ENCODE data around the gene BORCS6. TPM values are rescaled to one million over a fixed set of nuclear protein-coding genes. Genes with fewer than 3 reads are reported as not detected.

The BORCS6 gene
- total and polyA plus RNA-seq, 2 donors (not counting 1 experiment from before 2014, with no cell fraction given) = 9.7 to 20.2 TPM

DNA sequence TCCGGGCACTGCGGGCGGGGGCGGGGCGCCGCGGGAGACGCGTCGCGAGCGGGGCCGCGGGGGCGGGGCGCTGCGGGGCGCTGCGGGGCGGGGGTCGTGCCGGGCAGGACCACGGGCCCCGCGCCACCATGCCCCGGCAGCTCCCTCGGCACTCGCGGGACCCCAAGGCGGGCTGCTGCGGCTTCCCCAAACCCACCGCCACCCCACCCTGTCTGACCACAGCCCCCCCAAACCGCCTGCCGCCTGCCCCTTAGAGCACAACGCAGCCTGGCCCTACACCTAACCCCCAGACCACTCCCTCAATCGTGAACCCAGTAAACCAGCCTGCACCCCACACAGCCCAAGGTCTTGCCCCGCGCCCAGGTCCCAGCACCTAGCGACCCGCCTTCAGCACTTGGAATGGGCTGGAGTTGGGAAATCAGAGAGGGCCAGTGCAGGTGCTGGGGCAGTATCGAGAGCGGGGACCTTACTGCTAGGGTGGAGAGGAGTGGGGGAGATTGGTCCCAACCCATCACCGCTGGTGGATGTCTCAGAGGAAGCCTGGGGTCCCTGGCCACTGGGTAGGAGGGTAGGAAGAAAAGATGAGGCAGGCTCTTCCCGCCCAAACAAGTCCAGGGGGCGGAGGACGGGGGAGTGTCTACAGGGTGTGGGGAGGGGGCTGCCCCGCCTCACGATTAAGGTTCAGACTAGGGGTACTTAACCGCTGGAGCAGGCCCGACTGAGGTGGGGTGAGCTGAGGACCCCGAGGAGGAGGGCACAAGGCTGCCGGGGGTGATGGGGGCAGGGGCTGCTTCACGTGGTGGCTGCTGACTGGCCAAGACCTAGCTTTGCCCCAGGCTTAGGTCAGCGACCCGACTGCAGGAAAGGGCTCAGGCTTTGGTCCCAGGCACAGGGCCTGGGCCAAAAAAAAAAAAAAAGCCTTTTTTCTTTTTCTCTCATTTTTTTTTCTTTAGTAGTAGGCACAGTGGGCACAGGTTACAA lies 26.7 kb downstream of the BORCS6 start:
- POLR2A ChIA-PET = interaction anchor here (0.6 to 3.6 kb wide), 10 partner anchors 10 to 85 kb away, joined by 3 to 18 read pairs (median 5); partner anchors contain the start of genes BORCS6 and CTC1
- Histone ChIP-seq H3K4me3 (ENCODE audit: control extremely low read depth in 1 of 5, extremely low read depth in 1 of 5, insufficient read depth in 1 of 5, low read depth in 2 of 5, low read length in 4 of 5) (peak overlapping the region; percentile 43 to 98 (median 94)), H3K27ac (ENCODE audit: low read length in 2 of 2) (peak overlapping the region; percentile 94 to 99), H2AFZ (ENCODE audit: insufficient read depth, low read depth, low read length, poor library complexity, severe bottlenecking) (peak overlapping the region; percentile 96), H3K4me1 (ENCODE audit: control insufficient read depth in 2 of 2, insufficient read depth in 2 of 2, low read length in 2 of 2) (peaks cover 36 to 58% of the 10 kb centered on the region in 2 donors), H3K36me3 (replicated peaks in 1 of 2; ENCODE audit: control extremely low read depth in 1 of 2, control insufficient read depth in 1 of 2, extremely low read depth in 1 of 2, insufficient read depth in 2 of 2, low read length in 1 of 2) (peaks cover 0 to 26% of the 10 kb centered on the region in 2 experiments), H4K20me1 (ENCODE audit: control insufficient read depth, insufficient read depth, low read length, poor library complexity, severe bottlenecking) (peaks cover 4% of the 10 kb centered on the region), H3K4me2 (replicated peaks; ENCODE audit: low read depth, low read length, poor library complexity, severe bottlenecking) (peak overlapping the region; percentile 99), H3K79me2 (ENCODE audit: control insufficient read depth, insufficient read depth, low read length) (peaks cover 25% of the 10 kb centered on the region), H3K9me3 (ENCODE audit: control extremely low read depth in 1 of 3, control insufficient read depth in 2 of 3, insufficient read depth in 1 of 3, low read length in 2 of 3) (no peaks in the 10 kb centered on the region), H3K27me3 (replicated peaks in 1 of 4; ENCODE audit: control extremely low read depth in 1 of 4, control insufficient read depth in 3 of 4, insufficient read depth in 4 of 4, low read length in 3 of 4) (no peaks in the 10 kb centered on the region), H3K9ac (ENCODE audit: low read length) (peak overlapping the region; percentile 99)
- ATAC-seq (ENCODE audit: low read depth) (peak; percentile 22), DNase-seq (no peak)
- no peak for TF ChIP-seq EZH2 (IDR thresholded peaks at IDR 0.05; ENCODE audit: borderline replicate concordance, insufficient read depth, low read depth, low read length, poor library complexity, severe bottlenecking)
- TF ChIP-seq, protein P1, sequence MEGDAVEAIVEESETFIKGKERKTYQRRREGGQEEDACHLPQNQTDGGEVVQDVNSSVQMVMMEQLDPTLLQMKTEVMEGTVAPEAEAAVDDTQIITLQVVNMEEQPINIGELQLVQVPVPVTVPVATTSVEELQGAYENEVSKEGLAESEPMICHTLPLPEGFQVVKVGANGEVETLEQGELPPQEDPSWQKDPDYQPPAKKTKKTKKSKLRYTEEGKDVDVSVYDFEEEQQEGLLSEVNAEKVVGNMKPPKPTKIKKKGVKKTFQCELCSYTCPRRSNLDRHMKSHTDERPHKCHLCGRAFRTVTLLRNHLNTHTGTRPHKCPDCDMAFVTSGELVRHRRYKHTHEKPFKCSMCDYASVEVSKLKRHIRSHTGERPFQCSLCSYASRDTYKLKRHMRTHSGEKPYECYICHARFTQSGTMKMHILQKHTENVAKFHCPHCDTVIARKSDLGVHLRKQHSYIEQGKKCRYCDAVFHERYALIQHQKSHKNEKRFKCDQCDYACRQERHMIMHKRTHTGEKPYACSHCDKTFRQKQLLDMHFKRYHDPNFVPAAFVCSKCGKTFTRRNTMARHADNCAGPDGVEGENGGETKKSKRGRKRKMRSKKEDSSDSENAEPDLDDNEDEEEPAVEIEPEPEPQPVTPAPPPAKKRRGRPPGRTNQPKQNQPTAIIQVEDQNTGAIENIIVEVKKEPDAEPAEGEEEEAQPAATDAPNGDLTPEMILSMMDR (IDR thresholded peaks at IDR 0.05) = no peak
- Mint-ChIP-seq H3K9me3 (ENCODE audit: insufficient read depth) (no peaks in the 10 kb centered on the region), H3K27ac (peak overlapping the region; percentile 99), H3K4me1 (peaks cover 48% of the 10 kb centered on the region), H3K4me3 (peak overlapping the region; percentile 93), H3K27me3 (no peaks in the 10 kb centered on the region)
- CTCF ChIA-PET = interaction anchor here (1.1 to 7.7 kb wide), 6 partner anchors 9 to 82 kb away, joined by 3 to 86 read pairs (median 4); no protein-coding TSS in a partner anchor
- intact Hi-C loops (cut with micrococcal nuclease) = loop anchor here (1.0 kb wide), 1 partner anchor 10 kb away; no protein-coding TSS in a partner anchor
- 13% methylated on average over 50 of the region's 55 CpGs for WGBS (ENCODE audit: insufficient coverage)
